ENCODE data around the gene CDC42EP3.

The CDC42EP3 gene

DNA sequence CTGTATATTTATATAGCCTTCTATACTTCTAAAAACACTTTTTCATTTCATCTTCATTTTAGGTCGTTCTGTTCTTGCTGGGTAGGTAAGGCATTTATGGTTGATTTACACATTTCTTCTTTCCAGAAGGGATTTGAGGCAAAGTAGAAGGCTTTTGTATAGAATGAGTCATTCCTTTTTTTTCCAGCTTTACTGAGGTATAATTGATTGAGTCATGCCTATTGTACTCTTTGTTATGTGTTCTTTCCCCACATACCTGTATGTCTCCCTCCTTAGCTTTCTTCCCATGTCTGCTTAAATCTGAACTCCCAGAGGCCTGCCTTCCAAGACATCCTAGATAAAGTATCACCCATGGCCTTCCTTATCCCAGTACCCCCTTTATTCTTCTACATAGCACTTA is 4.8 kb upstream of the CDC42EP3 start:
- no peak for DNase-seq (ENCODE audit: extremely low spot score)
- TF ChIP-seq, protein P1, sequence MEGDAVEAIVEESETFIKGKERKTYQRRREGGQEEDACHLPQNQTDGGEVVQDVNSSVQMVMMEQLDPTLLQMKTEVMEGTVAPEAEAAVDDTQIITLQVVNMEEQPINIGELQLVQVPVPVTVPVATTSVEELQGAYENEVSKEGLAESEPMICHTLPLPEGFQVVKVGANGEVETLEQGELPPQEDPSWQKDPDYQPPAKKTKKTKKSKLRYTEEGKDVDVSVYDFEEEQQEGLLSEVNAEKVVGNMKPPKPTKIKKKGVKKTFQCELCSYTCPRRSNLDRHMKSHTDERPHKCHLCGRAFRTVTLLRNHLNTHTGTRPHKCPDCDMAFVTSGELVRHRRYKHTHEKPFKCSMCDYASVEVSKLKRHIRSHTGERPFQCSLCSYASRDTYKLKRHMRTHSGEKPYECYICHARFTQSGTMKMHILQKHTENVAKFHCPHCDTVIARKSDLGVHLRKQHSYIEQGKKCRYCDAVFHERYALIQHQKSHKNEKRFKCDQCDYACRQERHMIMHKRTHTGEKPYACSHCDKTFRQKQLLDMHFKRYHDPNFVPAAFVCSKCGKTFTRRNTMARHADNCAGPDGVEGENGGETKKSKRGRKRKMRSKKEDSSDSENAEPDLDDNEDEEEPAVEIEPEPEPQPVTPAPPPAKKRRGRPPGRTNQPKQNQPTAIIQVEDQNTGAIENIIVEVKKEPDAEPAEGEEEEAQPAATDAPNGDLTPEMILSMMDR (IDR thresholded peaks at IDR 0.05; ENCODE audit: control extremely low read depth, extremely low read depth, low read depth, missing control alignments), result no peak
- CTCF ChIA-PET, result interaction anchor here (0.9 to 2.4 kb wide), 4 partner anchors 10 to 262 kb away, joined by 3 to 9 read pairs (median 5); no protein-coding TSS in a partner anchor
- POLR2A ChIA-PET, result interaction anchor here (0.6 kb wide), 1 partner anchor 88 kb away, joined by 4 read pairs; no protein-coding TSS in a partner anchor

DNA sequence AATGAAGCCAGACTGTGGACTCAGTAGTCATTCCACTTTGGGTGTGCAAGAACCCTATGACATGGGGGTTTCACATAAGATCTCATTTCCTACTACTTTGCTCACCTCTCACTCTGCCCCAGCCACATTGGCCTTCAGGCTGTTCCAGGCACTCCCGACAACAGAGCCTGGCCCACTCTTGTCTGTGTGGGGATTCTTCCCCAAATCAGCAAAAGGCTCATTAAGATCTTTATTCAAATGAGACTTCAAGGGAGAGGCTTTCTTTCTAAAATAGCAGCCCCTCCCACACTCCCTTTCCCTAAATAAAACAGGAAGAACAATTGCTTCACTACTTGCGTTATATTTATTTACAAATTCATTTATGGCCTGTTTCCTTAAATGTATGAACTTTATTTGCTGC is 3.5 kb upstream of the CDC42EP3 start:
- ChIA-PET POLR2A (no interaction called here), CTCF (interaction anchor here (1.1 to 2.4 kb wide), 5 partner anchors 150 to 261 kb away, joined by 3 to 9 read pairs (median 7); no protein-coding TSS in a partner anchor)
- TF ChIP-seq, protein P1 (IDR thresholded peaks at IDR 0.05; ENCODE audit: control extremely low read depth, extremely low read depth, low read depth, missing control alignments), result no peak
- no peak for DNase-seq (ENCODE audit: extremely low spot score)

DNA sequence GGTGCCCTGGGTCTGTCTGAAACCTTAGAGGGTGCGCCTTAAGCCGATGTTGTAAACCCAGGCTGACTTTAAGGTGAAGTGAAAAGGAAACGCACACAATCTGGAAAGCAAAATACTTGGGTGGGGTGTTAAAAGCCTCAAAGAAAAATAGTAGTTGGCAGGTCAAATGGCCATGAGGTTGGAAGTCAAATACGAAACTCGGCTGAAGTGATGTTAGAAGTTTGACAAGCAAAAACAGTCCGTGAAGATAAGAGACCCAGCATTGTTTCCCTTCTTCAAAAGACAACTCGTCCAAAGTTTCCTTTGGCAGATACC is 1.4 kb upstream of the CDC42EP3 start:
- TF ChIP-seq, protein P1 (IDR thresholded peaks at IDR 0.05; ENCODE audit: control extremely low read depth, extremely low read depth, low read depth, missing control alignments), result no peak
- DNase-seq (ENCODE audit: extremely low spot score), result no peak
- CTCF ChIA-PET, result interaction anchor here (0.7 to 1.3 kb wide), 4 partner anchors 18 to 258 kb away, joined by 3 to 4 read pairs (median 4); no protein-coding TSS in a partner anchor
- POLR2A ChIA-PET, result no interaction called here

DNA sequence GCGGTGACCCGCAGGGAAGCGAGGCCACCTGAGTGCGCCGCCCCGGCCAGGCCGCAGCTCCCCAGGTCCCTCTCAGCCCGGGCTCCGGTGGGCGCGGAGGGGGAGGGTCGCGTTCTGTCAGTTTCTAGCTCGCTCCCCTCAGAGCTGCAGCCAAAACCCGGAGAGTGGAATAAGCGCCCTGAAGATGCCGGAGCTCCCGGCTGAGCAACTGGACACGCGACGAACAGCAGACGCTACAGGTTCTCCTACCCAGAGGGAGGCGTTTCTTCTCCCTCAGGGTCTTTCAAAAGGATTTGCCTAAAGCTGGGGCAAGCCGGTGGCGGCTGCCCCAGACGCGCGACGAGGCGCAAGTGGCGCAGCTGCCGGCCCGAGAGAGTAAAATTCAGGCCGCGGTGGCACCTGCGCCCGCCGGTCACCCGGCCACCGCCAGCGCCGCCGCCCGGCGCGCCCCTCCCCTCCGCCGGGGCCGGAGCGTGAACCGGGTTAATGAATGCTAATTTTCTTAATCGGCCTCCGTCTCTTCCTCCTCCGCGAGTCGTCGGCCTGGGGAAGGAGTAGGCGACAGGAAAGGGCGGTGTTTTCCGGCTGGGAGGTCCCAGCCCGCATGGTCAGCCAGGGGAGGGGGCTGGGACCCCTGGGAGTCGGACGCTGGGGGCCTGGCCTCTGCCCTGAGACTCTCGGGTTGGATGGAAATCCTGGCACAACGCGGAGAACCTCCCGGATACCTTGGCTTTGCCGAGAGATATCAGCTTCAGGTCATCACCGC is 845 bp upstream of the CDC42EP3 start:
- ChIA-PET POLR2A (no interaction called here), CTCF (interaction anchor here (0.6 to 1.3 kb wide), 5 partner anchors 18 to 262 kb away, joined by 3 to 4 read pairs (median 3); no protein-coding TSS in a partner anchor)
- peak; percentile 80 for DNase-seq (ENCODE audit: extremely low spot score)
- TF ChIP-seq, protein P1 (IDR thresholded peaks at IDR 0.05; ENCODE audit: control extremely low read depth, extremely low read depth, low read depth, missing control alignments), result no peak

DNA sequence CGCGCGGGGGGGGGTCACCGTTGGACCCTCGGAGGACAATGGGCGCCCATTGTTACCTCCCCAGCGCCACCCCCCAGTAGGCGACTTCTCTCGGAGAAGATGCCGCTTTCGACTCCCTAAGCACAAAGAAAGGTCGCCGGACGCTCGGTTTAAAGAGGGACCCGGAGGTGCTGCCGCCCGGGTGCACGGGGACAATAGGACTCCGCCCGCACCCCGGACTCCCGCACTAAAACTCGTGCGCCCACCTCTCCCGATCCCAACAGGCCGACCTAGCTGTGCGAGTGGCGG is 318 bp upstream of the CDC42EP3 start:
- CTCF ChIA-PET, result interaction anchor here (0.6 to 1.3 kb wide), 4 partner anchors 17 to 262 kb away, joined by 3 to 4 read pairs (median 4); no protein-coding TSS in a partner anchor
- TF ChIP-seq, protein P1 (IDR thresholded peaks at IDR 0.05; ENCODE audit: control extremely low read depth, extremely low read depth, low read depth, missing control alignments), result no peak
- DNase-seq (ENCODE audit: extremely low spot score), result no peak
- POLR2A ChIA-PET, result no interaction called here

DNA sequence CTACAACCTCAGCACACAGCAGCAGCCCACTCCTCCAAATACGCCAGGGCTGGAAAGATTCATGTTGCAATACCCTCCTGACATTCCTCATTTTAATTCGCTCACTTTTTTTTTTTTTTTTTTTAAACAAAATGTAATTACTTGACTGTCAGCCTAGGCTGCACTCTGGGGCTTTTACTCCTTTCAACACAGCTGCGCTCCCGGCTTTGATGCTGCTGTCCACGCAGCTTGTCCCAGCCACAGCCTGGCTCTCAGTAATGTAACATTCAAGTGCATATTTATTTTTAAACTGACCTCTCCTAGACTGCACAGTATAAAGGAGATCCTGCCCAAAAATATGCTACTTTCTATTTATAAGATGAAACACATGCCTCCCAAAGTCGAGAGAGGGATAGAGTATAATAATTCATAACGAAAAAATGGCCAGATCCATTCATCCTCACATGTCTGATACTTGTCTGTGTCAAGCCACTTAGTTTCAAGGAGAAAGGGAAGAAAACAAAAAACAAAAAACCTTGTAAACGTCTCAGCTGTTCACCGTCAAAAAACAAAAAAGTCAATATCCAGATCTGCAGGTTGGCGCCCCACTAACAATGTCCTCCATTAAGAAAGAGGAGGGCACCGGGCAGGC is 949 bp downstream of the CDC42EP3 start:
- TF ChIP-seq, protein P1 (IDR thresholded peaks at IDR 0.05; ENCODE audit: control extremely low read depth, extremely low read depth, low read depth, missing control alignments), result no peak
- POLR2A ChIA-PET, result interaction anchor here (0.7 to 1.3 kb wide), 5 partner anchors 13 to 105 kb away, joined by 3 to 8 read pairs (median 4); no protein-coding TSS in a partner anchor
- CTCF ChIA-PET, result interaction anchor here (1.1 to 2.2 kb wide), 7 partner anchors 15 to 603 kb away, joined by 3 to 6 read pairs (median 4); no protein-coding TSS in a partner anchor
- no peak for DNase-seq (ENCODE audit: extremely low spot score)

Data from GM10248 (cell line).